GM10266 (cell line): ENCODE data around the gene PNISR.
"Not testable (repeated sequence)": the region's sequence is repeated elsewhere in the genome, so short reads cannot be mapped to it uniquely, and the experiment has no call there.

ENCODE experiments used
- DNase-seq: peaks from one replicate; pipeline ENCODE4 v3.0.0; 2012; ENCODE audit errors: extremely low spot score
- TF ChIP-seq, protein P1 (sequence below): IDR thresholded peaks from 2 replicates; pipeline ENCODE4 v1.5.1; 2012; ENCODE audit warnings: mild to moderate bottlenecking, low read depth; ENCODE audit not compliant: control insufficient read depth, insufficient read depth; ENCODE audit errors: missing control alignments

Gene PNISR, protein sequence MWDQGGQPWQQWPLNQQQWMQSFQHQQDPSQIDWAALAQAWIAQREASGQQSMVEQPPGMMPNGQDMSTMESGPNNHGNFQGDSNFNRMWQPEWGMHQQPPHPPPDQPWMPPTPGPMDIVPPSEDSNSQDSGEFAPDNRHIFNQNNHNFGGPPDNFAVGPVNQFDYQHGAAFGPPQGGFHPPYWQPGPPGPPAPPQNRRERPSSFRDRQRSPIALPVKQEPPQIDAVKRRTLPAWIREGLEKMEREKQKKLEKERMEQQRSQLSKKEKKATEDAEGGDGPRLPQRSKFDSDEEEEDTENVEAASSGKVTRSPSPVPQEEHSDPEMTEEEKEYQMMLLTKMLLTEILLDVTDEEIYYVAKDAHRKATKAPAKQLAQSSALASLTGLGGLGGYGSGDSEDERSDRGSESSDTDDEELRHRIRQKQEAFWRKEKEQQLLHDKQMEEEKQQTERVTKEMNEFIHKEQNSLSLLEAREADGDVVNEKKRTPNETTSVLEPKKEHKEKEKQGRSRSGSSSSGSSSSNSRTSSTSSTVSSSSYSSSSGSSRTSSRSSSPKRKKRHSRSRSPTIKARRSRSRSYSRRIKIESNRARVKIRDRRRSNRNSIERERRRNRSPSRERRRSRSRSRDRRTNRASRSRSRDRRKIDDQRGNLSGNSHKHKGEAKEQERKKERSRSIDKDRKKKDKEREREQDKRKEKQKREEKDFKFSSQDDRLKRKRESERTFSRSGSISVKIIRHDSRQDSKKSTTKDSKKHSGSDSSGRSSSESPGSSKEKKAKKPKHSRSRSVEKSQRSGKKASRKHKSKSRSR

DNA sequence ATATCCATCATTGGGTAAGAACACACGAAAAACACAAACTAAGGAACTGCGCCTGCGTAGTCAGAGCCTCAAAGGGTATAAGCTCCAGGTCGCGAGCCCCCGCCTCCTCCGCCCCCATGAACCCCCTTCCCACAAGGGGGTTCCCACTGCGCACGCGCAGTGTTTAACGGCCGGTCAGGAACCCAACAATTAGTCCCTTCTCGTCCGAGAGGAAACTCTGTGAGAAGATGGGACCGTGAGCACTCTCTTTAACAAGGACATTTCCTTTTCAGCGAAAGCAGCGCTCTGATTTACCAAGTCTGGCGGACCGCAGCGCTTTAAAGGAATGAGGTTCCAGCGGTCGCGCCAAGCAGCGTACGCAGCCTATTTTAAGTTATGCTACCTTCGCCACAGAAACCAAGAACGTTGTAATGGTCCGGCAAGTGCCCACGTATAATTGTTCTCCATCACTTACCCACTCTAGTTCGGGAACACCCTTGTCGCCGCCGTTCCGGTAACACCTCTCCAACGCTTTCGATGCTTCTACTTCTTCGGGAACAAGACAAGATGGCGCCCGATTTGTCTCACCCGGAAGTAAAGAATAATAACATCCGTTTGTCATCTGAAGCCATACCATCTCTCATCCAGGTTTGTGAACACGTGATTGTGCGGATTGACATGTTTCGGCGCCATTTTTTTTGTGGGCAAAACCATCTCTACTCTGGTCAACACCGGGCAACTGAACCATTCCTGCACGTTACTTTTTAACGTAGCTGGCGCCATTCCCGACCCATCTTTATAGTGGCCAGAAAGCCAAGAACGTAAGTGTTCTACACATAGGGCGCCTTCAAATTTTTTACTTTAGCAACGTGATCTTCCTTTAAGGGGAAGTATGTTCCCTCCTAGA is at the start of gene PNISR:
Gene PNISR, minus strand, starts transcription at position 548 of the 886 bp plus-strand sequence. CDS start 10,649 bp downstream, outside the sequence.
- TF ChIP-seq, protein P1, sequence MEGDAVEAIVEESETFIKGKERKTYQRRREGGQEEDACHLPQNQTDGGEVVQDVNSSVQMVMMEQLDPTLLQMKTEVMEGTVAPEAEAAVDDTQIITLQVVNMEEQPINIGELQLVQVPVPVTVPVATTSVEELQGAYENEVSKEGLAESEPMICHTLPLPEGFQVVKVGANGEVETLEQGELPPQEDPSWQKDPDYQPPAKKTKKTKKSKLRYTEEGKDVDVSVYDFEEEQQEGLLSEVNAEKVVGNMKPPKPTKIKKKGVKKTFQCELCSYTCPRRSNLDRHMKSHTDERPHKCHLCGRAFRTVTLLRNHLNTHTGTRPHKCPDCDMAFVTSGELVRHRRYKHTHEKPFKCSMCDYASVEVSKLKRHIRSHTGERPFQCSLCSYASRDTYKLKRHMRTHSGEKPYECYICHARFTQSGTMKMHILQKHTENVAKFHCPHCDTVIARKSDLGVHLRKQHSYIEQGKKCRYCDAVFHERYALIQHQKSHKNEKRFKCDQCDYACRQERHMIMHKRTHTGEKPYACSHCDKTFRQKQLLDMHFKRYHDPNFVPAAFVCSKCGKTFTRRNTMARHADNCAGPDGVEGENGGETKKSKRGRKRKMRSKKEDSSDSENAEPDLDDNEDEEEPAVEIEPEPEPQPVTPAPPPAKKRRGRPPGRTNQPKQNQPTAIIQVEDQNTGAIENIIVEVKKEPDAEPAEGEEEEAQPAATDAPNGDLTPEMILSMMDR, result no peak

DNA sequence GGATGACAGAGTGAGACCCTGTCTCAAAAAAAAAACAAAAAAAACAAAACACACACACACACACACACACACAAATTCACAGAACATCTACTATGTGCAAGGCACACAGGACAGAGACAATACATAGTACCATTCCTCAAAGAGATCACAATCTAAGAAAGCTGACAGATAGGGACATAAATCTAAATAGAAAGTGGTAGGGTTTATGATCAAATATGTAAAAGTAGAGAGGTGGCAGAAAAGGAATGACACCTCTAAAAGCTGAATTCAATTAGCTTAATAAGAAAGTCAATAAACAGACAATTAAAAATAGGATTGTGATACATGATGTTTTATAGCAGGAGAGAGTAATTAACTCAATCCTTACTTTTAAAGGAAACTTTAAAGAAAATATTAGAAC is 48.6 kb upstream of the PNISR start:
- DNase-seq, result no peak
- TF ChIP-seq, protein P1, result no peak

More for the DNA sequence above, at the start of gene PNISR:
- peak; percentile 82 for DNase-seq

DNA sequence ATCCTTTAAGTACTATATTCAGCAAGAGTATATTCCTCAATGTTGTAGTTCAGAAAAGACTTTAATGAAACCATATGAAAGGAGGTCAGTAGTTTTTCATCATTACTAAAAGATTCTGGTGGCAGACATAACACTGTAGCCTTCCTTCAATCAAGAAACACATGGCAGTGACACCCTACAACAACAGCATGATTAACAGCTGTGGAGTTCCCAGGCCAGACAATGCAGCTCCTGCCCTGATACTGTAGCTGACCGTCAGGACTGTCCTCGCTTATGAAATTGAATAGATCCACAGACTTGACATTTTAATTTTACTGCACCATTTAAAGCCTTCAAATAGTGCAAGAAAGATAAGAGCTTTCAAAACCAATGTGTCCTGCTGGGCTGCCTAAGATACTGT is 46.5 kb upstream of the PNISR start:
- DNase-seq, result no peak
- TF ChIP-seq, protein P1, result no peak

DNA sequence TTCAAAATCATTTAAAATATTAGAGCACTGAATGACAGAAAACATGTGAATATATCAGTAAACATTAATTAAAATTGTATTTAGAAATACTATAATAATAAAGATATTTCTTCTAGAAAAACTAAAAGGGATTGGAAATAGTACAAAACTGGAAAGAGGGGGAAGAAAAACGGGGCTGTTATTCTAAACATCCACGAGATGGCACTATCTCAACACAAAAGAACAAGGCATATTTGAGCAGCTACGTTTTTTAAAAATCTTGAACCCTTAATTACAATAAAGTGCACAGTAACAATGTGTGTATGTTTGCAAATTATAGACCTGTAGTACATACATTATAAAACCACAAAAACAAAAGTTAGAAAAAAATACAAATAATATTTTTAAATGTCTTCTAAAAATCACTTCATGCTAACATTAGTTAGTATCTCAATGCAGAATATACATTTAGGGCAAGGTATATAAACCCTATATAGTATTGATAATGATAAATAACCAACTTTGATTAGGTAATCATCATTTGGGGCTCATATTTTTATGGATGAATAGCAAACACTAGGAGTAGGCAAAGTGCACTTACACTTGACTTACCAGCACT is 42.5 kb upstream of the PNISR start:
- DNase-seq, result peak; percentile 28
- TF ChIP-seq, protein P1, result peak; percentile 60

DNA sequence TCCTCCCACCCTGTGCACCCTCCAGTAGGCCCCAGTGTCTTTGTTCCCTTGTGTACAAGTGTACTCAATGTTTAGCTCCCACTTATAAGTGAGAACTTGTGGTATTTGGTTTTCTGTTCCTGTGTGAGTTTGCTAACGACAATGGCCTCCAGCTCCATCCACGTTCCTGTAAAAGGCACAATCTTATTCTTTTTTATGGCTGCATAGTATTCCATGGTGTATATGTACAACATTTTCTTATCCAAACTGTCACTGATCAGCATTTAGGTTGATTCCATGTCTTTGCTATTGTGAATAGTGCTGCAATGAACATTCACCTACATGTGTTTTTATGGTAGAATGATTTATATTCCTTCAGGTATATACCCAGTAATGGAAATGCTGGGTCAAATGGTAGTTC is 34.0 kb upstream of the PNISR start:
- DNase-seq, result not testable (repeated sequence)

DNA sequence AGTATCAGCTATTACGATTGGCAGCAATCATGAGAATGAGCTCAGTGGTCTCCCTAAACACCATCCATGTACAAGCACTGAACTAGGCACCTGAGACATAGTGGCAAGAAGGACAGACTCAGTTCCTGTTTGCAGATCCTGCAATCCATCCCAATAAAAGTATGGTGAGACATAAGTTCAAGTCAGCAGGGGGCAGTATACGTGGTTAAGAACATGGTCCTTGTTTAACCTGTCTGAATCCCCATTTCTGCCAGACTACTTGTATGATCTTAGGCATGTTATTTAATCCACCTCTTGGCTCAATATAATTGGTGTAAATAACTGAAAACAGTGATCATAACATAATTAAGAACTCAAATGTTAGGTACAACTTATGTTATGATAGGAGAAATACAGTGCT is 33.2 kb upstream of the PNISR start:
- DNase-seq, result no peak
- TF ChIP-seq, protein P1, result peak; percentile 26

DNA sequence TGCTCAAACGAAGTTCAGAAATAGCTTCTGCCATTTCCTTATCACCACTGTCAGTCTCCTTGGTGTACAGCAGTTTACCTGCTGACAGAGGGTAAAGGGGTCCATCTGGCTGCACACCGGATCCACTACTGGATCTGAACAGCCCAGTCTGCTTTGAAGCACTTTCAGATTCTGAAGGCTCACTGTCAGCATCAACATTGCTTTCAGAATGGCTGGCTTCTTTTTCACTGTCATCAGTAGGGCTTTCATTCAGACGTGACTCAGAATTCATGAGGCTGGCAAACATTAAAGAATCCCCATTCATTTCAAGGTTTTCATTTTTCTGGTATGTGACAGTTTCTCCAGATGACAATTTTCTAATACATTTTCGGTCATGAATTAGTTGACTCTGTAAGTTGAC is 21.0 kb upstream of the PNISR start:
- TF ChIP-seq, protein P1, result no peak
- DNase-seq, result no peak
